Thymus (tissue), 11 donors: Measurements from ENCODE around the gene FAM227A. TPM values are rescaled to one million over a fixed set of nuclear protein-coding genes. Genes with fewer than 3 reads are reported as not detected.

ENCODE experiments used
- DNase-seq, 9 donors: peaks; one replicate each; pipeline ENCODE4 v3.0.0-alpha.2; 2013; ENCODE audit warnings: low spot score in 9 of 9, low read depth in 6 of 9, missing footprints in 1 of 9
- H3K27ac ChIP-seq, 2 donors: one replicate each; pipeline ENCODE4 v1.5.1; 2013; ENCODE audit warnings: control low read depth in 1 of 2, low read depth in 1 of 2, low read length in 1 of 2, mild to moderate bottlenecking in 1 of 2, moderate library complexity in 1 of 2
- H3K27me3 ChIP-seq, 2 donors: one replicate each; pipeline ENCODE4 v1.5.1; 2013; ENCODE audit warnings: low read length in 1 of 2; ENCODE audit not compliant: control insufficient read depth in 2 of 2, insufficient read depth in 1 of 2
- H3K36me3 ChIP-seq, 2 donors: one replicate each; pipeline ENCODE4 v1.5.1; 2013; ENCODE audit warnings: low read length in 1 of 2, mild to moderate bottlenecking in 1 of 2, moderate library complexity in 1 of 2; ENCODE audit not compliant: control insufficient read depth in 2 of 2, insufficient read depth in 2 of 2
- H3K4me1 ChIP-seq, 2 donors: one replicate each; pipeline ENCODE4 v1.5.1; 2013; ENCODE audit warnings: low read length in 2 of 2; ENCODE audit not compliant: control insufficient read depth in 2 of 2, insufficient read depth in 2 of 2
- H3K4me3 ChIP-seq, 2 donors: one replicate each; pipeline ENCODE4 v1.5.1; 2013; ENCODE audit warnings: low read length in 2 of 2, control low read depth in 1 of 2, mild to moderate bottlenecking in 1 of 2
- H3K9me3 ChIP-seq, 2 donors: one replicate each; pipeline ENCODE4 v1.5.1; 2013; ENCODE audit warnings: low read length in 1 of 2, mild to moderate bottlenecking in 1 of 2; ENCODE audit not compliant: control insufficient read depth in 2 of 2, insufficient read depth in 1 of 2
- WGBS: extraction: QIAGEN DNeasy Blood & Tissue Kit; methylation state at CpG from one replicate; pipeline ENCODE4 v1.1.7; 2013; 5-methylcytosine and 5-hydroxymethylcytosine counted together
- polyA plus RNA-seq: library from polyadenylated mRNA; stranded (reverse); fragments of 200-250 nt; gene quantifications from one replicate; pipeline ENCODE4 v1.2.3, GENCODE V29; 2013
- total RNA-seq: library from RNA; stranded (reverse); fragments of 120-200 nt; gene quantifications from one replicate; pipeline ENCODE4 v1.2.4, GENCODE V29; 2013
- donor health status: healthy.

FAM227A gene
- total and polyA plus RNA-seq, 2 donors = 0.66 to 0.73 TPM

GRCh38 chr22:38569181-38569971 lies 86.8 kb downstream of the FAM227A start:
- H3K4me1 ChIP-seq = peaks cover 7 to 16% of the 10 kb centered on the region in 2 donors
- peak in 2 of 9 donors; percentile 8 to 16 for DNase-seq

GRCh38 chr22:38567531-38568285 lies 88.5 kb downstream of the FAM227A start:
- Histone ChIP-seq H3K9me3 (no peaks in the 10 kb centered on the region), H3K4me1 (peaks cover 7 to 16% of the 10 kb centered on the region in 2 donors), H3K4me3 (no peak overlapping the region), H3K27ac (no peak overlapping the region), H3K36me3 (no peaks in the 10 kb centered on the region), H3K27me3 (no peaks in the 10 kb centered on the region)
- DNase-seq = no peak
- WGBS = 93% methylated on average over 7 of the region's 7 CpGs

More at GRCh38 chr22:38569181-38569971, 86.8 kb downstream of the FAM227A start:
- Histone ChIP-seq H3K27me3 (no peaks in the 10 kb centered on the region), H3K4me3 (peak overlapping the region; percentile 65 to 83), H3K9me3 (no peaks in the 10 kb centered on the region), H3K36me3 (no peaks in the 10 kb centered on the region), H3K27ac (peak overlapping the region in 1 of 2 donors; percentile 73)
- 39% methylated on average over 32 of the region's 32 CpGs for WGBS

- WGBS = 90% methylated on average over 3 of the region's 3 CpGs
Observed at GRCh38 chr22:38566726-38567504, 89.3 kb downstream of the FAM227A start.

GRCh38 chr22:38565441-38565840 lies 90.8 kb downstream of the FAM227A start:
- no peak for DNase-seq
- H3K27me3 ChIP-seq = no peaks in the 10 kb centered on the region
- H3K9me3 ChIP-seq = no peaks in the 10 kb centered on the region
- no peak overlapping the region for H3K27ac ChIP-seq
- H3K4me3 ChIP-seq = no peak overlapping the region
- peaks cover 7 to 8% of the 10 kb centered on the region in 2 donors for H3K4me1 ChIP-seq
- no peaks in the 10 kb centered on the region for H3K36me3 ChIP-seq
- 95% methylated on average over 1 of the region's 1 CpG for WGBS

More at GRCh38 chr22:38566726-38567504, 89.3 kb downstream of the FAM227A start:
- H3K27ac ChIP-seq = no peak overlapping the region
- H3K9me3 ChIP-seq = no peaks in the 10 kb centered on the region
- H3K27me3 ChIP-seq = no peaks in the 10 kb centered on the region
- H3K4me1 ChIP-seq = peaks cover 7 to 16% of the 10 kb centered on the region in 2 donors
- no peak for DNase-seq
- H3K4me3 ChIP-seq = no peak overlapping the region
- H3K36me3 ChIP-seq = no peaks in the 10 kb centered on the region

- H3K4me3 ChIP-seq = no peak overlapping the region
- H3K4me1 ChIP-seq = peaks cover 5% of the 10 kb centered on the region in 2 donors
- no peaks in the 10 kb centered on the region for H3K27me3 ChIP-seq
- 97% methylated on average over 2 of the region's 2 CpGs for WGBS
- no peak overlapping the region for H3K27ac ChIP-seq
- DNase-seq = no peak
- no peaks in the 10 kb centered on the region for H3K9me3 ChIP-seq
- H3K36me3 ChIP-seq = no peaks in the 10 kb centered on the region
Observed at GRCh38 chr22:38564669-38565068, 91.5 kb downstream of the FAM227A start.

GRCh38 chr22:38554281-38554680 lies 101.9 kb downstream of the FAM227A start:
- H3K4me3 ChIP-seq = no peak overlapping the region
- no peaks in the 10 kb centered on the region for H3K9me3 ChIP-seq
- H3K4me1 ChIP-seq = no peaks in the 10 kb centered on the region
- WGBS = 98% methylated on average over 3 of the region's 3 CpGs
- H3K27ac ChIP-seq = no peak overlapping the region
- DNase-seq = no peak
- H3K36me3 ChIP-seq = no peaks in the 10 kb centered on the region
- H3K27me3 ChIP-seq = no peaks in the 10 kb centered on the region

GRCh38 chr22:38549101-38549894 lies 106.9 kb downstream of the FAM227A start:
- H3K4me3 ChIP-seq = no peak overlapping the region
- H3K27me3 ChIP-seq = no peaks in the 10 kb centered on the region
- H3K4me1 ChIP-seq = no peaks in the 10 kb centered on the region
- H3K27ac ChIP-seq = no peak overlapping the region
- no peaks in the 10 kb centered on the region for H3K36me3 ChIP-seq
- WGBS = 95% methylated on average over 7 of the region's 7 CpGs
- no peak for DNase-seq
- H3K9me3 ChIP-seq = no peaks in the 10 kb centered on the region

- Histone ChIP-seq H3K4me3 (no peak overlapping the region), H3K4me1 (no peaks in the 10 kb centered on the region), H3K27me3 (no peaks in the 10 kb centered on the region), H3K27ac (no peak overlapping the region), H3K36me3 (no peaks in the 10 kb centered on the region), H3K9me3 (no peaks in the 10 kb centered on the region)
- WGBS = 97% methylated on average over 2 of the region's 2 CpGs
- DNase-seq = no peak
Observed at GRCh38 chr22:38540701-38541100, 115.5 kb downstream of the FAM227A start.
